ENCODE measurements around the gene SGCD. TPM values are rescaled to one million over a fixed set of nuclear protein-coding genes. Genes with fewer than 3 reads are reported as not detected.

The SGCD gene
- total RNA-seq, 2 experiments from 2014 or later, result not detected

DNA sequence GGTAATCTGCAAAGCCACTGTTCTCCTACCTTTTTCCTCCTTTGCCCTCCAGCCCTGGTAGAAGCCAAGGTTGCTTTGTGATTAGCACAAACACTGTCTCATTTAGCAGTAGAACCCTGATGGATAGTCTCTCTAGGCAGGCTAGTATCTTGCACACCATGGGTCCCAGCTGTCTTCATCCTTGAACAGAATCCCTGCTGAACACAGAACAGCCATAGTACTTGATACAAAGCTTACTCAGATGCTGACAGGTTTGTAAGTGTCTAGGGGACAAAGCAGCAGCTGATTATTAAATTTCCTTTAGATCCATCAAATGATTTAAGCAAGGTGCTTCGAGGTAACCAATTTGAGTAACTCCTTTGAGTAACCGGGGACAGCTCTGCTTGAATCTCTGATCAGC is 359.4 kb downstream of the SGCD start:
- Histone ChIP-seq H3K4me3 (ENCODE audit: low read length) (no peak overlapping the region), H3K36me3 (ENCODE audit: insufficient read depth, low read length) (no peaks in the 10 kb centered on the region), H3K9me3 (ENCODE audit: control insufficient read depth in 1 of 2, insufficient read depth in 1 of 2, low read length in 2 of 2) (no peaks in the 10 kb centered on the region), H3K27me3 (ENCODE audit: control insufficient read depth in 1 of 2, insufficient read depth in 2 of 2, low read length in 2 of 2) (peaks cover 5 to 6% of the 10 kb centered on the region in 2 experiments), H3K4me1 (ENCODE audit: insufficient read depth, low read length) (no peaks in the 10 kb centered on the region), H3K27ac (ENCODE audit: low read depth in 1 of 2, low read length in 2 of 2) (no peak overlapping the region)
- ChIA-PET POLR2A (no interaction called here), CTCF (no interaction called here)
- intact Hi-C loops (cut with DNase I, micrococcal nuclease), result no loop called here
- no peaks in the 10 kb centered on the region for H3K4me1 Mint-ChIP-seq (ENCODE audit: low read depth)
- no peak for DNase-seq
- no peak overlapping the region for H3K4me3 Mint-ChIP-seq
- peaks cover 70% of the 10 kb centered on the region for H3K27me3 Mint-ChIP-seq
- H3K27ac Mint-ChIP-seq, result no peak overlapping the region
- no peak for ATAC-seq (ENCODE audit: poor library complexity)
- no peaks in the 10 kb centered on the region for H3K36me3 Mint-ChIP-seq (ENCODE audit: low read depth)
- H3K9me3 Mint-ChIP-seq, result no peaks in the 10 kb centered on the region
- TF ChIP-seq, protein P1, sequence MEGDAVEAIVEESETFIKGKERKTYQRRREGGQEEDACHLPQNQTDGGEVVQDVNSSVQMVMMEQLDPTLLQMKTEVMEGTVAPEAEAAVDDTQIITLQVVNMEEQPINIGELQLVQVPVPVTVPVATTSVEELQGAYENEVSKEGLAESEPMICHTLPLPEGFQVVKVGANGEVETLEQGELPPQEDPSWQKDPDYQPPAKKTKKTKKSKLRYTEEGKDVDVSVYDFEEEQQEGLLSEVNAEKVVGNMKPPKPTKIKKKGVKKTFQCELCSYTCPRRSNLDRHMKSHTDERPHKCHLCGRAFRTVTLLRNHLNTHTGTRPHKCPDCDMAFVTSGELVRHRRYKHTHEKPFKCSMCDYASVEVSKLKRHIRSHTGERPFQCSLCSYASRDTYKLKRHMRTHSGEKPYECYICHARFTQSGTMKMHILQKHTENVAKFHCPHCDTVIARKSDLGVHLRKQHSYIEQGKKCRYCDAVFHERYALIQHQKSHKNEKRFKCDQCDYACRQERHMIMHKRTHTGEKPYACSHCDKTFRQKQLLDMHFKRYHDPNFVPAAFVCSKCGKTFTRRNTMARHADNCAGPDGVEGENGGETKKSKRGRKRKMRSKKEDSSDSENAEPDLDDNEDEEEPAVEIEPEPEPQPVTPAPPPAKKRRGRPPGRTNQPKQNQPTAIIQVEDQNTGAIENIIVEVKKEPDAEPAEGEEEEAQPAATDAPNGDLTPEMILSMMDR (IDR thresholded peaks at IDR 0.05), result no peak

DNA sequence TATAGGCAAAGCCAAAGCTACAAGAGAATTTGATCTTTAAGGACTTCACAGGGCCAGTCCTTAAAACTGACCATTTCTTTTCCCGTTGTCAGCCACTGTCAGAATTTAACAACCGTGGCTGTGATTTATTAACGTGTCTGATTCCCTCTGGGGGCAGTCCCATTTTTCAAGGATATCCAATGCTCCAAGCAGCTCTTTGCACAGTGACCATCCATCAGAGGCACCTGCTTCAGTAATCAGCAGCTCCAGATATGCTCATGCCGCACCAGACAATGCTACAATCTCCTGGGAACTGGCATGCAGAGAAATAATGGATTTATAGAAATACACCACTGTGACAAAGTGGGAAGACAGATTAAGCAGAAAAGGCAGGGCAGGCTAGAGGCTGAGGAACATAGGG is 359.8 kb downstream of the SGCD start:
- intact Hi-C loops (cut with DNase I, micrococcal nuclease), result no loop called here
- H3K36me3 ChIP-seq (ENCODE audit: insufficient read depth, low read length), result no peaks in the 10 kb centered on the region
- H3K9me3 ChIP-seq (ENCODE audit: control insufficient read depth in 1 of 2, insufficient read depth in 1 of 2, low read length in 2 of 2), result no peaks in the 10 kb centered on the region

DNA sequence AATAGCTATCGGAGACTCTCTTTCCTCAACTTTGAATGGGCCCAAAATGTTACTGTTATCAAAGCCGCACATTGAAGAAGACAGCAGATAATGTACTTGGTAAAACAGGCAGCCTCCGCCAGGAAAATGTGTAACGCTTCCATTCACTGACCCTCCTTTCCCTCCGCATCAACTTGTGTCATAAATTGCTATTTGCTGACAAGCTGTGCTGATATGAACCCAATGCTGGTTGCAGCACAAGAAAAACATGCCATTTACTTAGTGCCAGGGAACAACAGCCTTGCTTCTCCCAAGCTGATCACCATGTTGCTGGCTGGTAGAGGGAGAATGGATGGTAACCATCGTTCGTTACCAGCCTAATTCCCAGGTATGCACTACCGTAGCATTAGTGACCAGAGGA is 360.6 kb downstream of the SGCD start:
- intact Hi-C loops (cut with DNase I, micrococcal nuclease), result no loop called here
- peaks cover 3 to 6% of the 10 kb centered on the region in 2 experiments for H3K27me3 ChIP-seq (ENCODE audit: control insufficient read depth in 1 of 2, insufficient read depth in 2 of 2, low read length in 2 of 2)
- H3K36me3 ChIP-seq (ENCODE audit: insufficient read depth, low read length), result no peaks in the 10 kb centered on the region
- Mint-ChIP-seq H3K9me3 (no peaks in the 10 kb centered on the region), H3K27ac (no peak overlapping the region), H3K27me3 (peaks cover 65% of the 10 kb centered on the region), H3K4me1 (ENCODE audit: low read depth) (no peaks in the 10 kb centered on the region), H3K4me3 (no peak overlapping the region), H3K36me3 (ENCODE audit: low read depth) (no peaks in the 10 kb centered on the region)
- ChIA-PET POLR2A (no interaction called here), CTCF (no interaction called here)
- TF ChIP-seq, protein P1 (IDR thresholded peaks at IDR 0.05), result no peak
- ATAC-seq (ENCODE audit: poor library complexity) (no peak), DNase-seq (no peak)
- no peak overlapping the region for H3K4me3 ChIP-seq (ENCODE audit: low read length)
- H3K27ac ChIP-seq (ENCODE audit: low read depth in 1 of 2, low read length in 2 of 2), result no peak overlapping the region
- H3K4me1 ChIP-seq (ENCODE audit: insufficient read depth, low read length), result no peaks in the 10 kb centered on the region
- no peaks in the 10 kb centered on the region for H3K9me3 ChIP-seq (ENCODE audit: control insufficient read depth in 1 of 2, insufficient read depth in 1 of 2, low read length in 2 of 2)

More for the DNA sequence above, 359.8 kb downstream of the SGCD start:
- Mint-ChIP-seq H3K4me1 (ENCODE audit: low read depth) (no peaks in the 10 kb centered on the region), H3K27me3 (peaks cover 67% of the 10 kb centered on the region), H3K4me3 (no peak overlapping the region), H3K9me3 (no peaks in the 10 kb centered on the region), H3K27ac (no peak overlapping the region), H3K36me3 (ENCODE audit: low read depth) (no peaks in the 10 kb centered on the region)
- Histone ChIP-seq H3K4me1 (ENCODE audit: insufficient read depth, low read length) (no peaks in the 10 kb centered on the region), H3K27ac (ENCODE audit: low read depth in 1 of 2, low read length in 2 of 2) (no peak overlapping the region), H3K27me3 (ENCODE audit: control insufficient read depth in 1 of 2, insufficient read depth in 2 of 2, low read length in 2 of 2) (peaks cover 5 to 6% of the 10 kb centered on the region in 2 experiments), H3K4me3 (ENCODE audit: low read length) (no peak overlapping the region)
- ChIA-PET CTCF (no interaction called here), POLR2A (no interaction called here)
- TF ChIP-seq, protein P1 (IDR thresholded peaks at IDR 0.05), result no peak
- DNase-seq, result no peak
- ATAC-seq (ENCODE audit: poor library complexity), result no peak

All from CD4-positive, alpha-beta T cell (primary cell).